GM18907 (cell line): ENCODE results near the gene TMEM233.
A peak's percentile ranks its signal among the peaks of the same experiment; 100 is the strongest.

Experiments
- ATAC-seq: cut with Tn5 transposase; IDR thresholded peaks from one replicate; pipeline ENCODE4 v1.9.1; 2021; ENCODE audit warnings: mild to moderate bottlenecking, moderate library complexity; ENCODE audit not compliant: unreplicated experiment

TMEM233 gene

DNA sequence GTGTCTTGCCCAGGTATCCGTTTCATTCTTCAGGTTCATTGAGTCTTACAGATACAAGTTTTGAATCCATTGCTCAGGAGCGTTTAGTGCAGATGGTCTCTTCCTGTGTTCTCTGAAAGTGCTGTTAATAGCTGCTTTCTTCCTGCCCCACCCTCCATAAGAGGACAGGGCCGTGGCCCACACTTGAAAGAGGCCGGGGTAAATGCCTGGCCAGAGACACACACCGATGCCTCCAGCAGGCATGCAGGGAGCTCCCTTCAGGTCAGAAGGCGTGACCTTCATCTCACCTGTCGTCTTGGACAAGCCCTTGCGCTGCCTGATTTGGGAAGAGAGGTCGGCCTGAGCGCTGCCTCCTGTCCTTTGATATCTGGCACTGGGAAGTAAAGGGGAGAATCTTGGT lies 85.9 kb downstream of the TMEM233 start:
- no peak for ATAC-seq

DNA sequence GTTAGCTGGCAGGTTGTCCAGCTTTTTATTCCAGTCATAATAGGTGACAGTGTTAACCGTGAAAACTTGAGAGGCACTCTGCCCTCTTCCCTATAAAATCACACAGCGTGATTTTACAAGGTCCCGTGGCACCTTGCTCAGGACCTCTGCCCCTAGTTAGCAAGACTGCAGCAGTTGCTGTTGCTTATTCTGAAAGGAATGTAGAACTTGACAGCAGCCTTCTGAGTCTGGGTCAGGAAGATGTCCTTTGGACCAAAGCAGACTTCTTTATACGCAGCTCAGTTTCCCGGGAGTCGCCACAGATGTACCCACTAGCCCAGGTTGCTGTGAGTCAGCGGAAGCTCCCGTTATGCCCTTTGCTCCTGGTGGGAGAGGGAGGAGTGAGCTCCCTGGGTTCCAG lies 87.5 kb downstream of the TMEM233 start:
- ATAC-seq: no peak

DNA sequence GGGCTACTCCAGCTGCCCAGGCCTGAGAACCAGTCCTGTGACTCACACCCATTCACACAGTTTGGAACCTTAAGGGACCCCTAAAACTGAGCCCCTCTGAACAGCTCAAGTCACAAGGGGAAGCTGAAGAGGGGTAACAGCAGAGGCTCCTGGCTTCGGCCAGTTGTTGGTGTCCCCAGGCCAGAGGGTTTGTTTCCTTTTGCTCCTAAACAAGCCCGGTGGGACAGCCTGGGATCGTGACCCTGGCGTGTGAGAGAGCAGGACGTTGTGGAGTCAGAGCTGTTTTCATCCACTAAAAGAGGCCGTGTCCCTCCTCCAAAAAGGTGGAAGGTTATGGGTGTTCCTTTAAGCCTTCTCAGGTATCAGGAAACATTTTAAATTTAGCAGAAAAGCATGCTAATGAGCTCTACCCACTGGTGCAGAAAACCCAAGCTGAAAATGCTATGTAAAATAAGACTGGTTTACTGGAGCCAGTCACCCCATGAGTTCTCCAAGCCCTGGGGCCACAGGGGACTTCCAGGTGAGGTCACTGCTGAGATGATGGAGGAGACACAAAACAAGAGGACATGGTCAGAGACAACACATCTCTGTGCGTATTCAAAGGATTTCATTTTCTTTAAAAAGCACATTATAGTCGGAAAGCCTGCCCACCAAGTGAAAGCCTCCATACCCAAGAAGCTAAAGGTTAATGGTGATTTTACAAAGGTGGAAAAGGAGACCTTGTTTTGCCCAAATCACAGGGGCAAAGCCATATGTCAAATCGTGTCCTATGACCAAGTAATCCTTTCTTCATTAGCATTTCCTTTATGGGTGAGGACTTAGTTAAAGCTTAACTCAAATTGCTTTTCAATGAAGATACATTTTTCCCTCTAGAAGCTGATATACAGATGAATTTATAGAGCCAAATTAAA lies 88.4 kb downstream of the TMEM233 start:
- peak; percentile 65 for ATAC-seq

DNA sequence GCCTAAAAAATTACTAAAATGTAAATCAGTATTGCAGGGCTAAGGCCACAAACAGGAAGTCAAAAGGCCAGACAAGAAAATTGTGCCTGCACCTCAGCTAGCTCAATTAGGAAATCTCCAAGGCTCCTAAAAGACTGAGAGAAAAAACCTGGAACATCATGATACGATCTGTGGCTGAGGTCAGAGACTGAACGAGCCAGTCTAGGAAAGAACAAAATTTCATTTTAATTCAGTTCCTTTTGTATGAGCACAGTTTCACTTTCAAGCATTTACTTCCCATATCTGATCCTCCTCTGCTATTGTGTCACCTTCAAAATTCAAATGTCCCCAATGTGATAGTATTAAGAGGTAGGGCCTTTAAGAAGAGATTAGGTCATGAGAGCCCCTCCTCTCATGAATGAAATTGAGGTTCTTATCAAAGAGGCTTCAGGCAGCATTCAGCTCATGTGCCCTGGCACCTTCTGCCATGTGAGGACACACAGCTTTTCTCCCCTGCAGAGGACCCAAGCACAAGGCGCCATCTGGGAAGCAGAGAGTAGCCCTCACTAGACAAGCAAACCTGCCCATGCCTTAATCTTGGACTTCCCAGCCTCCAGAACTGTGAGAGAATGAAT lies 89.2 kb downstream of the TMEM233 start:
- no peak for ATAC-seq

DNA sequence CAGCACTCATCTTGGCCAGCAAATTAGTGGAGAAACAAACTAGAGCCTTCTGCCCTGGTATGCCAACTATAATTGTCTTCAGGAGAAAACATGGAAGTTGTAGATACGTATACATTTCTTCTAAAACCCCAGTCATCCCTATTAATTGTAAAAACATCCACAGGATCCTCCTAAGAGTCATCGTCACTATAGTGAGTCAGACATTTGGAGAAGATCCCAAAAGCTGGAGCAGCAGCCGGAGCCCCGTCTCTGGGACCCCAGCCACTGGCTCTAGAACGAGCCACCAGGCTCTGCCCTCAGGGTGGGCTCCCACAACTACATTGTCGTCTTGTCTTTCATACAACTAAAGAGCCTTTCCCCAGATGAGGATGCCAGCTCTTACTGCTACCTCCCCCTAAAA lies 89.8 kb downstream of the TMEM233 start:
- no peak for ATAC-seq

DNA sequence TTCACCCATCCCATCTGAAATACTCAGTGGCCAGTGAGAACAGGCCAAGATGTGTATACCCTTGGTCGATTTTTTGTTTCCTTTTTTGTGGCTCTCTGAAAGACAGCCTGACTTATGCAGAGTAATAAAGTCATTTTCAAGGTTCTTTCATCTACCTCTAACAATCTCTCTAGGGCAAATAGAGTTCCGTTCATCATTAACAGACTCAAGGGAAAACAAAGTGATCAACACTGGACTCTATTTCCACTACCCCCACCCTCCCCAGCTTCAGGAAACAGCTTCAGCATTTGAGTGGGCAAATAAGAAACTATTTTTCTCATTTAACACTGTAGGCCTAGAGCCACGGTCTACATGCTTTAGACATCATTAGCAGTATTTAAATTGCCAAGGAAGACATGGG lies 90.2 kb downstream of the TMEM233 start:
- ATAC-seq: no peak

DNA sequence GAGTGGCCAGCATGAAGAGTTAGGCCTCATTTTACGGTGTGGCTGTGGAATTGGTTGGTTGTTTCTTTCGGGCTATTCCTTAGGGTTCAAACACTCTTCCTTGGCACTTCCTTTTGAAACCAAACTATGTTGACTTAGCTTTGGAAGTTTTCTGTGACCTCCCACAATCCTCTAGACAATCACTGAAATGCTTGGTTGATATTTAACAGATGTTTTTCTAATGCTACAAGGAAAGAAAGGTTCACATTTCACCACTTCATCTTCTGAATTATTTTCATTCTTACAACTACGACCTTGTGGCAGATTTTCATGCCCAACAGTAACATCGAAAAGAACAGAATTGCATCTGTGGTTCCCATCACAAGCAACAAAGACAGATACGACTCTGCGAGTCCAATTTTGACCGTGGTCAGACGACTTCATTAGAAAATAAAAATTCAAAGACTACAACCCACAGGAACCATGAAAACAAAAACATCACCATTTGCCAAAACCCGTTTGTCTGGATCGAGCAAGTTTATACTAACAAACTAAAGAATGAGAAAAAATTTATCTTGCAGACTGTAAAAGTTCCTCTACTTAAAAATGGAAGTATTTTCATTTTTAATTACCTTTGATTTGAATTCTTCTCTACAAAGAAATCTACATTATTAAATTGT lies 91.3 kb downstream of the TMEM233 start:
- ATAC-seq: no peak

DNA sequence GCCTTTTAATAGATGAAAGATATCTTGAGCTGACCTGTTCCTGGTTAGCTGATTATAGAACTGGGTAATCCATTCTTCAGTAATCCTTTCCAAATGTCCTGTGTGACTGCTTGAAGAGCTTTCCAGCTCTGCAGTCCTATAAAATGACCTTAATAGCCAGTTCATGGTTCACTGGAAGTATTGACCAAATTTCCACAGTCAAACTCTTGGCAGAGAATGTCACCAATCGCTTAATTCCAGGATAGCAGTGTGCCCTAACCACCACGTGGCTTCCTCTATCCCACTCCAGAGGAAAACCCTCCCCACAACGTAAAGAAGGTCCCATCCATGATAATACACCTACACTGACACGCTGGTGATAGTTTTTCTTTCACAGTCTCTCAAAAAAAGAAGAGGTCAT lies 91.8 kb downstream of the TMEM233 start:
- no peak for ATAC-seq

DNA sequence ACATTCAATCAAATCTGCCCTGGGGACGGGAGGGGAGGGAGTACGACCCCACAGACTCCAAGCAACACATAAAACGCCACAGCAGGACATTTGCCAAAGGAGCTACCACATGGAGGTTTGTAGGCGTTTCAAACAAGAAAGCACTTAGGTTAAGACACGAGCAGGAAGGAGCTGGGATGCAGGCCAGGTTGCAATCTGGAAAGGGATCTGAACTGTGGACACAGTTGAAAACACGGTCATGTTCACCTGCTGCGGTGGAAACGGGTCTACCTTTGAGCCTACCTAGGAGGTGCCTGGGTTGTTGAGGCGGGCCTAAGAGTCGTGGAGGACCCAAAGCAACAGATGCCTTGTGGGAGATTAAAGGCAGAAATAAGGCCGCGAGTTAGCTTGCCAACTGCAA lies 92.8 kb downstream of the TMEM233 start:
- ATAC-seq: no peak

DNA sequence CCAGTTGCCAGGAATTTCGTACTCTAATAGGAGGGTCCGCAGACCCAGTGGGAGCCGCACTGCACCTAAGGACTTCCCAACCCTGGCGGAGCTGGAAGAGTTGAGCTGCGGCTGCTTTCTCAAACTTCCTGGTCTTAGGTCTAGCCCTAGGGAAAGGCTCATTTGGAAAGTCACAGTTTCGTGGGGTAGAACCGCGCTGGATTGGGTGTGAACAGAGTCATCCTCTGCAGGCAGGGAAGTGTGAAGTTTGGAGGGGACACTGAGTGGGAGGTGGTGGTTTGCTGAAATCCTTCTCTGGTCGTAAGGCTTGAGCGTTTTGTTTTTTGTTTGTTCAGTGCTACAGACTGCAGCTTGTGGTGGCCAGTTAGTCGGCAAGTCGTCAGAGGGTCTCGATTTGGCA lies 93.2 kb downstream of the TMEM233 start:
- no peak for ATAC-seq

DNA sequence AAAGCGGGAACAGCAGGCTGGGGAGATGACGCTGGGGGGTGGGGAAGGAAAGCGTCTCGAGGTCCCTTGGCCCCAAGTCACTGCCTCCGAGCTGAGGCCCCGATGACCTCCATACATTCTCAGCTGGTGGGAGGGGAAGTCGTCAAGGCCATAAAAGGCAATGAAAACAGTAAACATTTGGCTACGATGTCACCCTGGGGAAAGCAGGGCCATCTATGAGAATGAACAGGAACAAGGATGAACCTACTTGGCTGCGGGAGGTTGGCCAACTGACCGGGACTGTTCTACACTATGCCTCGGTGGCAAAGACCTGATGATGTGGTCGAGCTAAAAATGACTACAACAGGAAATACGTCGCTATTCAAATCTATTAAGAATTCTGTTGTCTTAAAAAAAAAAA lies 93.8 kb downstream of the TMEM233 start:
- no peak for ATAC-seq

DNA sequence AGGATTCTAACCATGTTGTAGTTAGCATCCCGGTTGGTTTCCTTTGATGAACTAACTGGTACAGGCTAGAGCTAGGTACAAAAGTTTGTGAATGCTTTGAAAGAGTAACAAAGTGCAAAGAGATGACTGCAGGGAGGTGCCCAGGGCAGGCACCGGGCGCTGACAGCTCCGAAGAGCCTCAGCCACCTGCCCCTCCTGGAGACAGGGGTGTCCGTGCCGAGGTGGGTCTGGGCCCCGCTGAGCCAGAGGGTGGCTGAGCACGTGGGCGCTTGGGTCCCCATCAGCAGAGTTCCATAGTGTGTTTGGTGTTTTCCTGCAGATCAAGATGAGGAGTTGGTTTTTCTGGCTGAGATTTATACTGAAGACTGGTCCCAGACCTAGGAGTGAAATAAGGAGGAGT lies 94.3 kb downstream of the TMEM233 start:
- no peak for ATAC-seq

DNA sequence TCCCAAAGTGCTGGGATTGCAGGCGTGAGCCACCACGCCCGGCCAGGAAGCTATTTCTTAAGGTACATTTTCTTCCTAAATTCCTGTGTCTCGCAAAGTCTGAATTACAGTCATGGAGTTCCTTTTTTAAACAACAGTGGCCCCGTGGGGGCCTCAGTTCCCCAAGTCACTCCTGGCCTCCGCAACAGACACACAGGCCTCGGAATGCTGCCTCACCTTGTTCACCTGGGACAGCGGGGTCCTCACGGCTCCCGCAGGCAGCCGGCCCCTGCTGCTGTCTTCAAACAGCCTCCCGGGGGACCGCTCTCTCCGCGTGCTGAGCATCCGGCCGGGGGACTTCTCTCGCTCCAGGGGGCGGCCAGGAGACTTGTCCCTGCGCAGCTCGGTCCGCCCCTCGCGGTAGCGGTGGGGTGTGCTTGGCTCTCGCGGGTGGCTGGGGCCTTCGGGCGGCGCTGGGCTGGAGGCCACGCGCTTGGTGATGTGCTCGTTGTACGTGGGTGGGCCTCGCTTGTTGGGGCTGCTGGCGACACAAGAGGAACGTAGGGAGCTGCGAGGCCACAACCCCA lies 96.4 kb downstream of the TMEM233 start:
- ATAC-seq: no peak

DNA sequence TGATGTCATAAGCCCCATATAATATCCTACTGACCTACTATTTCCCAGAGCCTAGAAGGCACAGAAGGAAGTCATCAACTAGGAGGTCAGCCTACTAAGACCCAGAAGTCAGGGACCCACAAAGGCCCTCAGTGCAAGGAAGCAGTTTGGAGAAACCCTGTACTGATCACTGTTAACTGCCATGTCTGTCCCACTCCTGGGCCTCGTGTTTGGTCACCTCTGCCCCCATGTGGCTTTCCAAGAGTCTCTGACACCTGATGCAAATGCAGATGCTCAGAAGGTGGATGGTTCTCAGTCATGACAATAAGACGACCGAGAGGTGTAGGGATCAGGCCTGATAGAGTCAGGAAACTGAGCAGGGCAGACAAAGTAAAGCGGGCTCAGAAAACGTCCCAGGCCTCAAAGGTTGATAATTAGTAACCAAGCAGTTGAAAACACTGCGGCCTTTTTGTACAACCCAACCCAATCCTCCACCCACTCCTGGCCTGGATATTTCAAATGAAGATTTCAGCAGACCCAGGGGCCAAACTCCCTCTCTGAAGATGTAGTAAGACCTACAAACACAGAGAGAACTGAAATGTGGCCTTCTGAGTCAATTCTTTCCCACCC lies 97.7 kb downstream of the TMEM233 start:
- ATAC-seq: no peak

DNA sequence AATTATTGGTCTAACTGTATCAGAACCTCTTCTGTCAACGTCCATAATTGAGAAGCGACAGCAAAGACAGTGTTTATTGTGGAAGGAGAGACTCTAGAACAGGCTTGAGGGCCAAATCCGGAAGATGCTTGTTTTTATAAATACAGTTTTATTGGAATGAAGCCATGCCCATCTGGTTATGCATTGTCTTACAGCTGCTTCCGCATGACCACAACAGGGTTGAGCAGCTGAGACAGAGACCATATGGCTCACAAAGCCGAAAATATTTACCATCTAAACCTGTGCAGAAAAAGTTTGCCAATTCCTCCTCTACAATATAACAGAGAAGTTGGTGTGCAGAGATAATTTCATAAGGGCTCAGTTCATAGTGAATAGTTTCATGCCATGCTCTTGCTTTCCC lies 98.8 kb downstream of the TMEM233 start:
- no peak for ATAC-seq
